ENCODE measurements around the gene PSMB8.

PSMB8 gene

DNA sequence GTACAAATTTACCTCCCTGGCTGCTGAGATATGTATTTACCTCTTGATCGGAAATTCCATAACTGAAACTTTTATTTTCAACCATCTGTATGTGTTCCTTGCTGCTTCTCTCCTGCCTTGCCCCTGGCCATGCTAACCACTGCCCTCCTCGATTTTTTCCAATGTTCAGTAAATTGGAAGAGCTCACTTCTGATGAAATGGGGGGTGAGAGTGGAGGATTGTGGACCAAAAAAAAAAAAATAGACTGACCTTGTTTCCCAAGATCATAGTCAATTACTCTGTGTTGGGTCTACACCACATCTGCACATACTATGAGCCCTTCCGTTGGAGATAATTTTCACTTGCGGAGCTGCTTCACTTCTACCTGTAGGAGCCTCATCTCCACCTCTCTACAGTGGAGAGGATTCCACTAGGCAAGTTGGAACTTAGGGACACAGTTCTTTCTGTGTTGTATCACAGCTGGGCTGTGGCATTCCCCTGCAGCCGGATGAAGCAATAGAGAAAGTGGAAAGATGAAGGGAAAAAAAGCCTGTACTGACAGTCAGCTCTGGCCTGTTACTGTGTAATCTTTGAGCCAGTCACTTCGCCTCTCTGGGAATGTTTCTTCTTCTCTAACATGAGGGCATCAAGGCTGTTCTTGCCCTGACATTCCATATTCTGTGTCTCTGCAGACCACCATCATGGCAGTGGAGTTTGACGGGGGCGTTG, 11.8 kb upstream of the PSMB8 start:
- no peak for DNase-seq

DNA sequence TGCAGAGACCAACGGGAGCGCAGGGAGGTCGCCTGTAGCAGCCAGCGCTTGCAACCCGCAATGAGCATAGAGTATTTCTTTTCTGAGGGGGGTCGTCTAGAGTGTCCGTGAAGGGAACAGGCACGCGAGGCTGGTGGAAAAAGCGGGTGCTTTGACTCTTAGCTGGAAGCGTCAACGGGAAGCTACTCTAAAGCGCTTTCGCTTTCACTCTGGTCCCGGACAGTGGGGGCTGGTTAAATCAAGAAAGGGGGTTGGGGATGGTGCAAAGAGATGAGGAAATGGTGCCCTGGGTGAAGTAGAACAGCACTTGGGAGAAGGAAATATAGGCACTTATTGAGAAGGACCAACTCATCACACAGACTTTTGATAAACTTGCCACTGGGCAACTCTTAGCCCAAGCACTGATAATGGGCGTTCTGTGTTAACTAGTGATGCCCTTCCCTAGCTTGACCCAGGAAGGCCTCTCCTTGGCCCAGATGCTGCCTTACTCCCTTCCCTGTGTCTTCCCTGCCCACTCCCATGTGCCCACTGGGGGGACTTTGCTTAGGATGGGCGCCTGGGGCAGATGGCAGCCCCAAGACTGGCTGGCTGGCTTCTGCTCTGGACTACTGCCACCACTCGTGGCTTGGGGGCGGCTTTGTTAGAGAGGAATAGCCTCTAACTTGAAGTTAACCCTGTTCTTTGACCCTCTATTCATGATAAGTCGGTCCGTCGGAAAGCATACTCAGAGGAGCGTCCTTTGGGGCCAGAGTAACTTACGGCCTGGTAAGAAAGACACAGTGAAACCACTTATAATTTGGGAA, 10.7 kb upstream of the PSMB8 start:
- peak; percentile 33 for DNase-seq

- DNase-seq, result peak; percentile 92
These were observed 9.9 kb upstream of the PSMB8 start, which contains the start of the genes PSMB9 and TAP1 for GRCh38 chr6:32853541-32854375. Gene PSMB9 (plus strand): TSS chr6:32854192. CDS start chr6:32854230, 38 bp downstream. Gene TAP1 (minus strand): TSS chr6:32853704. CDS start chr6:32853636, 68 bp downstream.

DNA sequence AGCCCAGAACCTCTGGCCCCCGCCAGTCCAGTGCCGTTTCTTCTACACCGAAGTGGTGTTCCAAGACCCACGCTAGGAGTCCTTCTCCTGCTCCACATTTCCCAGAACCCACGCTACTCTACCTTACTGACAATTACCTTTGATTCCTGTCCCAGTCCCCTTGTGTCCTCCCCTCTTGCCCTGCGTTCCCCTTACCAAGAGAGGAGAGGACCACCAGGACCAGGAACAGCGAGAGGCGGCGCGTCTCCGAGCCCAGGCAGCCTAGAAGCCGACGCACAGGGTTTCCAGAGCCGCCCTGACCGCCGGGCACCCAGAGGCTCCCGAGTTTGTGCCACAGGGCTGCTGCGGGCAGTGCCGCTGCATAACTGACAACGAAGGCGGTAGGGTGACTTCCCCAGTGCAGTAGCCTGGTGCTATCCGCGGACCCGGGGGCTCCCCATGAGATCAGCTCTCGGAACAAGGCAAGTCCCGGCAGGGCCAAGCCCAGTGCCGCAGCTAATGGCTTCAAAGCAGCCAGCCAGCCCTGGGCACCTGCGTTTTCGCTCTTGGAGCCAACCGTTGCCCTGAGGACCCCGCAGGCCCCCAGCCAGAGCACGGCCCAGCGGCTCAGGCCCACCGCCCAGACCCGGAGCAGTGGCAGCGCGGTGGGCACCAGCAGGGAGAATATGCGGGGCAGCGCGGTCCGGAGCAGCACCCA, 9.1 kb upstream of the PSMB8 start:
- DNase-seq, result no peak

DNA sequence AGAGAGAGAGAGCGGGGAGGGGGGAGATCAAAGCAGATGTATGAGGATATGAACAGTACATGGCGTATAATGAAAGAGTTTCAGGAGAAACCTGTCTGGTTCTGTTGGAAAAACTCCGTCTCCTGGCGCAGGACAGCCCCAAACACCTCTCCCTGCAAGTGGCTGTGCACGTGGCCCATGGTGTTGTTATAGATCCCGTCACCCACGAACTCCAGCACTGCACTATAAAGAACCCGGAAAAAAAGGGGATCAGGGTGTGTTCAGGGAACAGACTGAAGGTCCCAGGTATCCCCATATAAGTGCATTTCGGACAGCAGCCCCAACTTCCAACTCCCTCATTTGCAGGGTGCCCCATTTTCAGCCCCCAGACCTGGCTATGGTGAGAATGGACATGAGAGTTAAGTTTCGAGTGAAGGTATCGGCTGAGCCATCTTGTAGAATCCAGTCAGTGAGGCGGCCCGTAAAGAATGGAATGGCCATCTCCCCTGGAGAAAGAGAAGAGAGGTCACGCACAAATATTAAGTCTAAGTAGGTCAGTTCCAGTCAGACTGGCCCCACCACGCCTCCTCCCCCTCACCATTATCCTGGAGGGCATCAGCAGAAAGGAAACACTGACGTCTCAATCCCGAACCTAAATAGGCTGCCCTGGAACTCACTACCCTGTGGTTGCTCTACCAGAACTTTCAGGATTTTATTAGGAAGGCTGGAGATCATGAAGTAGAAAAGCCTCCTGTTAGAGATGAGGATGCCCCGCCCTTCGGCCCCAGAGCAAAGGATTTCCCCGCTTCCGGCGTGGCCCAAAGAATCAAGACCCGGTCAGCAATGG, 8.4 kb upstream of the PSMB8 start:
- DNase-seq, result no peak

- no peak for DNase-seq
These were observed 7.2 kb upstream of the PSMB8 start for GRCh38 chr6:32851025-32851424.

- no peak for DNase-seq
These were observed 5.3 kb upstream of the PSMB8 start for GRCh38 chr6:32849126-32849525.

- no peak for DNase-seq
These were observed 3.9 kb upstream of the PSMB8 start for GRCh38 chr6:32847795-32848194.

- no peak for DNase-seq
These were observed 3.2 kb upstream of the PSMB8 start for GRCh38 chr6:32847004-32847403.

GRCh38 chr6:32845384-32845884, 1.6 kb upstream of the PSMB8 start:
- DNase-seq, result no peak

DNA sequence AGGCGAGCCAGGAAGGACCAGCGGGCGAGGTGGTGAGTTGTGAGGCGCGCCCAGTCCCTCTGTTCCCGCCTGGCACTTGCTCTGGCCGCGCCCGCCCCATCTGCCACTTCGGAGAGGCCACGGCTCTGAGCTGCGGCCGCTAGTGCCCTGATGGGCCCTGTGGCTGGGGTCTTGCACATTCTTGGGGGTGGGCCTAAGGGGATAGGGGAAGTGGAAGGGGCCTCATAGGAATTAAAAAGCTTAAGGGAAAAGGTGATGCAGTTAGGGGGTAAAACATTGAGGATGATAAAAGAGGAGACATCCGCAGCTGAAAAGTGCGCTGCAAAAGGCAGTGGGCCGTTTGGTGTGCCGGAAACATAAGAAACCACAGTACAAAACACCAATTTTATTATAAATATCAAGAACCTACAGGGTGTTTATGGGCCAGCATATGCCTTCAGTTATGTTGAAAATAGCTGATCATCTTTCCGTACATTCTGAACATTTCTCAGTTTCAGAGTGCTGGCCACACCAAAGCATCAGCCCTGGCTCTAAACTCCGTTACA, 1.1 kb upstream of the PSMB8 start:
- no peak for DNase-seq

GRCh38 chr6:32843331-32843978, 392 bp downstream of the PSMB8 start:
- DNase-seq, result no peak

DNA sequence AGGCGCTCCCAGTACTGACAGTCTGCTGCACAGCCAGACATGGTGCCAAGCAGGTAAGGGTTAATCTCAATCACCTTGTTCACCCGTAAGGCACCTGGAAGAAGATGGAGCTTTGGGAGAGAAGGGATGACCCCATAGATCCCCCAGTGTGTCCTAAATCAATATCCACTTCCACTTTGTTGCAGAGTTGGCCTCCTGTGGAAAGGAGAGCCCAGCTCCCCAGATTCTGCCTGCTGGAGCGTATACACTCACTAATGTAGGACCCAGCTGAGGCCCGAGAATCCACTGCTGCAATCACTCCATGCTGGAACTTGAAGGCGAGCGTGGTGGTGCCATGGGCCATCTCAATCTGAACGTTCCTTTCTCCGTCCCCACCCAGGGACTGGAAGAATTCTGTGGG, 1.2 kb downstream of the PSMB8 start:
- DNase-seq, result no peak

GRCh38 chr6:32842021-32842650, 1.7 kb downstream of the PSMB8 start:
- DNase-seq, result no peak

GRCh38 chr6:32840604-32841246, 3.1 kb downstream of the PSMB8 start:
- no peak for DNase-seq

DNA sequence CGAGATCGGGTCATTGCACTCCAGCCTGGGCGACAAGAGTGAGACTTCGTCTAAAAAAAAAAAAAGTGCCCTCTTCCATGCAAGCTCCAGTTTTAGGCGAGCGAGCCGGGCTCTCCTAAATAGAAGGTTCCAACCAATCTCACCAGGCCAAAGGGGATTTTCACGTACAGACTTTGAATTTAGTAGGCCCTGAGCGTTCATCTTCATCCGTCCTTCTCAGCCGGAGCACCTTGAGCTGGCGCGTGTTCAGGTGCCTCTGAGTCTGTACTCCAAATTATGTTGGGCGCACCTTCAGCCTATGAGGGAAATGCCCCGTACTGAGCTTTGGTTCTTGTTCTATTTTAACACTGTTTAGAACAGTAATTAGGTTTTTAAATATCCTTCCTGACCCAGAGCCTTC, 4.5 kb downstream of the PSMB8 start:
- no peak for DNase-seq

DNA sequence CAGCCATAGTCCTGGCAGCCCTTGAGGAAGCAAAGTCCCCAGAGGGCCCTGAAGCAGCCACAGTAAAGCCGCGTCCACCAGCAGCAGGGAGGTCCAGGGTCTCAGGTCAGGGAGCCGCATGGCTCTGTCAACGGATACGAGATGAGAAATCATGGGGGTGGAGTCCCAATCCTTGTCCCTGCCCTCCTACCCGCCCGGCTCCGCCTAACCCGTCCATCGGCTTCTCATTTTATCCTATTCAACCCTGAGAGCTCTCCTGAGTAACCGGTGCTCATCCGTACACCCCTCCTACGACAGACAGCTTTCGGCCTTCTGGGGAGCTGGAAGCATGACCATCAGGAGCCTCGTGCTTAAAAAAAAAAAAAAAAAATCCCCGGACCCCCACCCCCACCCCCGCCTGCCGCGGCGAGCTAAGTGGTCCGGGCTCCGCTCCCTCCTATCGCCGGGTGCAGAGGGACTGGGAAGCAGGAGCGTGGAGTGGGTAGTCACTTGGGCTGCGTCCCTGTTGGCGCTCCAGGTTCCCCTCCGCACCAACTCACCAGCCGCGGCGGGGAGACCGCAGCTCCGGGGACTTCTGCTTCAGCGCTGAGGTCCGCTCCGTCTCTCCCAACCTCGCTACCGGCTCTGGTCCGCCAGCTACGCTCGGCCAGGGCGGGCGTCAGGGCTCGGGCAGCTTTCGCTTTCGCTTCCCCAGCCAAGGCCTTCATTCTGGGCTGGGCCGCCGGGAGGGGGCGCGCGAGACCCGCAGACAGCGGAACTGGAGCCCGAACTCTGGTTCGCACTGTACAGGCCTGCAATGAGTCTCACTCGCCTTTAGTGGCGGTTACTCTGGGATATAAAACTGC, 5.5 kb downstream of the PSMB8 start, which contains the start of gene TAP2:
Gene TAP2, minus strand, starts transcription at position 626 of the 845 bp plus-strand sequence. Its CDS starts 506 bp downstream, at position 120.
- peak; percentile 83 for DNase-seq

DNA sequence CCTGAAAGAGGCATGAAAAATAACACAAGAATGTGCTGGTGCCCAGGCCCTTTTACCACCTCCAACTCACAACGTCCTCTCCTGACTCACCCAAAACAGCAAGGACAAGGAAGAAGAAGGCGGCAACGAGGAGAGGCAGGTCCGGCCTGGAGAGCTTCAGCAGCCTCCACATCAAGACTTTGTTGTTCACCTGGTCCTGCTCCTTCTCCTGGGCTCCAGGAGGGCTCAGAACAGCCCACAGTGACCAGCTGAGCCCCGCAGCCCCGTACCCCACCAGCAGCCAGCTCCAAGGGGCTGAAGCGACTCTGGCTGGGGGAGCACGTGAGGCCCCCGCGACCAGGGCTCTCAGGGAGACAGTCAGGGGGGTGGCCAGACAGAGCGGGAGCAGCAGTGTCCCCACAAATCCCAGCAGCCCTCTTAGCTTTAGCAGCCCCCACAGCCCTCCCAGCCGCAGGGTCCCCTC, 6.2 kb downstream of the PSMB8 start:
- DNase-seq, result no peak
